Natural killer cell (primary cell): Measurements from ENCODE around the gene KIF21B. TPM values are rescaled to one million over a fixed set of nuclear protein-coding genes. Genes with fewer than 3 reads are reported as not detected.
A peak's percentile ranks its signal among the peaks of the same experiment; 100 is the strongest.

ENCODE experiments used
- ATAC-seq, 3 donors: fragments of 150-1000 bp in 2 of 3; fragments of 200-7000 bp in 1 of 3; cut with Tn5 transposase; 1 replicate in 1 of 3; 2 replicates in 2 of 3; pipeline ENCODE4 v1.10.0; 2021; ENCODE audit warnings: mild to moderate bottlenecking in 2 of 3, moderate library complexity in 2 of 3
- DNase-seq, 2 donors: peaks; one replicate each; pipeline versions ENCODE4 v3.0.0 to v3.0.0-alpha.2; 2013 to 2021; ENCODE audit warnings: mixed read lengths in 1 of 2
- H3K27ac ChIP-seq: one replicate; pipeline ENCODE4 v1.5.1; 2013; ENCODE audit warnings: mild to moderate bottlenecking, low read length
- H3K27me3 ChIP-seq: one replicate; pipeline ENCODE4 v1.6.1; 2013; ENCODE audit warnings: low read length; ENCODE audit not compliant: control insufficient read depth, insufficient read depth
- H3K36me3 ChIP-seq: one replicate; pipeline ENCODE4 v1.6.1; 2013; ENCODE audit warnings: low read length; ENCODE audit not compliant: control insufficient read depth, insufficient read depth
- H3K4me1 ChIP-seq: one replicate; pipeline ENCODE4 v1.6.1; 2013; ENCODE audit warnings: low read length; ENCODE audit not compliant: control insufficient read depth, insufficient read depth
- H3K4me3 ChIP-seq: one replicate; pipeline ENCODE4 v1.5.1; 2013; ENCODE audit warnings: low read length
- H3K9me3 ChIP-seq: one replicate; pipeline ENCODE4 v1.6.1; 2013; ENCODE audit warnings: low read length; ENCODE audit not compliant: control insufficient read depth, insufficient read depth
- H3K27ac Mint-ChIP-seq, 2 donors: one replicate each; pipeline ENCODE4 v1.8.0; 2022; ENCODE audit warnings: mild to moderate bottlenecking in 2 of 2, mixed read lengths in 2 of 2, moderate library complexity in 1 of 2
- H3K27me3 Mint-ChIP-seq, 2 donors: one replicate each; pipeline ENCODE4 v1.8.0; 2022; ENCODE audit warnings: low read depth in 2 of 2, mixed read lengths in 2 of 2
- H3K36me3 Mint-ChIP-seq: one replicate; pipeline ENCODE4 v1.8.0; 2022; ENCODE audit warnings: mixed read lengths
- H3K4me1 Mint-ChIP-seq, 2 donors: one replicate each; pipeline ENCODE4 v1.8.0; 2022; ENCODE audit warnings: mixed read lengths in 2 of 2
- H3K4me3 Mint-ChIP-seq: one replicate; pipeline ENCODE4 v1.8.0; 2022; ENCODE audit warnings: mild to moderate bottlenecking, moderate library complexity, mixed read lengths
- H3K9me3 Mint-ChIP-seq, 2 donors: one replicate each; pipeline ENCODE4 v1.8.0; 2022; ENCODE audit warnings: mixed read lengths in 2 of 2
- CTCF ChIP-seq: fragments of 200-600 bp; IDR thresholded peaks from one replicate; pipeline ENCODE4 v1.8.0; 2022; ENCODE audit warnings: antibody characterized with exemption
- WGBS: methylation state at CpG from one replicate; pipeline ENCODE4 v1.1.7; 2013; ENCODE audit warnings: missing lambda C conversion rate; ENCODE audit not compliant: insufficient coverage; 5-methylcytosine and 5-hydroxymethylcytosine counted together
- intact Hi-C: fragments of 100-400 bp; cut with micrococcal nuclease; formaldehyde crosslinking; loops from one replicate; pipeline ENCODE4 v1.14.2; 2022
- total RNA-seq, 4 donors: library from RNA; stranded (reverse); fragments of 120-200 nt in 1 of 4; gene quantifications; one replicate each; pipeline versions ENCODE4 v1.2.3 to v1.2.4, GENCODE V29; 2013 to 2022

KIF21B gene
- total RNA-seq, 3 donors from 2014 or later (not counting 1 experiment from before 2014, with no cell fraction given): 102 to 129 (median 126) TPM

GRCh38 chr1:200960236-200960947 lies 63.1 kb downstream of the KIF21B start:
- Mint-ChIP-seq H3K27me3 (peaks cover 0 to 3% of the 10 kb centered on the region in 2 donors), H3K36me3 (no peaks in the 10 kb centered on the region), H3K27ac (peak overlapping the region in 1 of 2 donors; percentile 40), H3K9me3 (no peaks in the 10 kb centered on the region), H3K4me3 (no peak overlapping the region), H3K4me1 (peaks cover 0 to 4% of the 10 kb centered on the region in 2 donors)
- no peak overlapping the region for H3K4me3 ChIP-seq
- ATAC-seq (no peak), DNase-seq (no peak)
- TF ChIP-seq CTCF: no peak
- intact Hi-C loops: no loop called here
- H3K27me3 ChIP-seq: no peaks in the 10 kb centered on the region
- 78% methylated on average over 9 of the region's 9 CpGs for WGBS
- no peaks in the 10 kb centered on the region for H3K4me1 ChIP-seq
- no peaks in the 10 kb centered on the region for H3K9me3 ChIP-seq
- H3K36me3 ChIP-seq: no peaks in the 10 kb centered on the region
- H3K27ac ChIP-seq: no peak overlapping the region

- Histone ChIP-seq H3K4me3 (no peak overlapping the region), H3K27me3 (no peaks in the 10 kb centered on the region), H3K9me3 (no peaks in the 10 kb centered on the region), H3K36me3 (no peaks in the 10 kb centered on the region), H3K27ac (no peak overlapping the region), H3K4me1 (no peaks in the 10 kb centered on the region)
- no peak for TF ChIP-seq CTCF
- H3K27me3 Mint-ChIP-seq: peaks cover 0 to 3% of the 10 kb centered on the region in 2 donors
- intact Hi-C loops: no loop called here
- no peaks in the 10 kb centered on the region for H3K9me3 Mint-ChIP-seq
- no peak overlapping the region for H3K27ac Mint-ChIP-seq
- peaks cover 0 to under 1% of the 10 kb centered on the region in 2 donors for H3K4me1 Mint-ChIP-seq
- no peak for ATAC-seq
- no peak for DNase-seq
- WGBS: 88% methylated on average over 15 of the region's 15 CpGs
- no peak overlapping the region for H3K4me3 Mint-ChIP-seq
- no peaks in the 10 kb centered on the region for H3K36me3 Mint-ChIP-seq
Observed at GRCh38 chr1:200959411-200959921, 64.0 kb downstream of the KIF21B start.

DNA sequence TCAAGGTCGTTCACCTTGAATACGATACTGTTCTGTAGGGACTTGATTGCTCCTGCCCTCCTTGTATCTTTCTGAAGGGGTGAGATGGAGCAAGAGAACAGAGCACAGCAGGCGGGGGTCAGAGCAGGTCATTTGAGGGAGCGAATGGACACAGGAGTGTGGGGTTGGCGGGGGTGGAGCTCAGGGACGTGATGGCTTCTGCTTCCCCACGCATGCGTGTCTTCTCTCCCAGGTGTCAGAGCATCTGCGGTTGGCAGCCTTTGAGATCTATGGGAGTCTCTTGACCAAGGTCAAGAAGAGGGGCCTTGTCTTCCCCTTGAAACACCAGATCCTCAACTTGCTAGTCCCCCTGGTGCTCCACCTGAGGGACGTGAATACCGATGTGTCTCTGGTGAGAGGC lies 64.9 kb downstream of the KIF21B start:
- no peaks in the 10 kb centered on the region for H3K27me3 ChIP-seq
- DNase-seq (no peak), ATAC-seq (no peak)
- H3K9me3 Mint-ChIP-seq: no peaks in the 10 kb centered on the region
- H3K27ac ChIP-seq: no peak overlapping the region
- H3K4me3 Mint-ChIP-seq: no peak overlapping the region
- no peaks in the 10 kb centered on the region for H3K4me1 Mint-ChIP-seq
- no peaks in the 10 kb centered on the region for H3K9me3 ChIP-seq
- no peak overlapping the region for H3K27ac Mint-ChIP-seq
- no peaks in the 10 kb centered on the region for H3K36me3 Mint-ChIP-seq
- no peak overlapping the region for H3K4me3 ChIP-seq
- H3K36me3 ChIP-seq: no peaks in the 10 kb centered on the region
- TF ChIP-seq CTCF: no peak
- intact Hi-C loops: no loop called here
- no peaks in the 10 kb centered on the region for H3K4me1 ChIP-seq
- peaks cover 0 to 3% of the 10 kb centered on the region in 2 donors for H3K27me3 Mint-ChIP-seq
- WGBS: 95% methylated on average over 11 of the region's 11 CpGs

DNA sequence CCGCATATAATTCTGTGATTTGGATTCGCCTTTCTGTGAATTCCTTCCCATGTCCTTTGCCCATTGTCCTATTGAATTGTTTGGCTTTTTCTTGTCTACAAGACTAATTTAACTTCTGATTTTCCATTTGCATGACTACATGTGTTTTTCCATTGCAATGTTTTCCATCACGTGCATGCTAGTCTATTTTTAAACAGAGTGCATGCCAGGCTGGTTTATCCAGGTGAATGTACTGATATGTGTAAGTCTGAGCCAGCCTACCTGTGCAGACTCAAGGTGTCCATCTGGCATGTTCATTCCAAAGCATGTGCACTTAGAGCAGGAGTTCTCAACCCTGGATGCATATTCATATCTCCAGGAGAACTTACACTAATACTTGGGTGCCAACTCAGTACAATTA lies 69.1 kb downstream of the KIF21B start:
- no peak overlapping the region for H3K4me3 Mint-ChIP-seq
- WGBS: 81% methylated on average over 3 of the region's 3 CpGs
- no peak overlapping the region for H3K27ac Mint-ChIP-seq

More for the DNA sequence above, 69.1 kb downstream of the KIF21B start:
- no peak for TF ChIP-seq CTCF
- H3K4me1 Mint-ChIP-seq: no peaks in the 10 kb centered on the region
- Histone ChIP-seq H3K9me3 (no peaks in the 10 kb centered on the region), H3K4me3 (no peak overlapping the region), H3K27ac (no peak overlapping the region), H3K4me1 (no peaks in the 10 kb centered on the region), H3K36me3 (no peaks in the 10 kb centered on the region), H3K27me3 (no peaks in the 10 kb centered on the region)
- ATAC-seq (no peak), DNase-seq (no peak)
- H3K36me3 Mint-ChIP-seq: no peaks in the 10 kb centered on the region
- no peaks in the 10 kb centered on the region for H3K9me3 Mint-ChIP-seq
- H3K27me3 Mint-ChIP-seq: peaks cover 3 to 5% of the 10 kb centered on the region in 2 donors
- intact Hi-C loops: no loop called here
